ENCODE results near the gene H2AZ2.

Gene H2AZ2

DNA sequence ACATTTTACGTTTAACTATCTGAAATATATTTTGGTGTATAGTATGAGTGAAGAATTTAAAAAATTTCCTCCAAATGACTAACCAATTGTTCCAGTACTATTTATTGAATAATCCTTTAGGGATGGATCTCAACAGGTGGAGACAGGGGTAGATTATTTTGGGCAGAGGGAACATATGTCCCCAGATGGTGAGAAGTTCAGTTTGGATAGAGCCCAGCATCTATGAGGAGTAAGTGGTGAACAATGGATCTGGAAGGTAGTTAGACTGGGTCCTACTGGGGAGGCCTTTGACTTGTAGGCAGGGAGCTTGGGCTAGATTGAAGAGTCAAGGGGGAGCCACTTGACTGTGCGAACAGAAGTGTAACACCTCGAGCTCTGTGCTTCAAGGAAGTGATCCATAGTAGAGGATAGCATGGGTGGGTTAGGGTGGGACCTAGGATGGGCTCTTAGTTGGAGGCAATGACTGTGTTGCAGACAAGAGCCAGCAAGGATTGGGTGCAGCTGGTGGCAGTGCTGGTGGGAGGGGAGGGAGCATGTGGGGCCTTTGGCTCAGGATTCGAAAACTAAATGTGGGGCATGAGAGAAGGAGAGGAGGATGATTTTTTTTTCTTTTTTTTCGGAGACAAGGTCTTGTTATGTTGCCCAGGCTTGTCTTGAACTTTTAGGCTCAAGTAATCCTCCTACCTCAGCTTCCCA, 41.3 kb upstream of the H2AZ2 start:
- DNase-seq (ENCODE audit: low read depth) = no peak
- TF ChIP-seq, protein P1, sequence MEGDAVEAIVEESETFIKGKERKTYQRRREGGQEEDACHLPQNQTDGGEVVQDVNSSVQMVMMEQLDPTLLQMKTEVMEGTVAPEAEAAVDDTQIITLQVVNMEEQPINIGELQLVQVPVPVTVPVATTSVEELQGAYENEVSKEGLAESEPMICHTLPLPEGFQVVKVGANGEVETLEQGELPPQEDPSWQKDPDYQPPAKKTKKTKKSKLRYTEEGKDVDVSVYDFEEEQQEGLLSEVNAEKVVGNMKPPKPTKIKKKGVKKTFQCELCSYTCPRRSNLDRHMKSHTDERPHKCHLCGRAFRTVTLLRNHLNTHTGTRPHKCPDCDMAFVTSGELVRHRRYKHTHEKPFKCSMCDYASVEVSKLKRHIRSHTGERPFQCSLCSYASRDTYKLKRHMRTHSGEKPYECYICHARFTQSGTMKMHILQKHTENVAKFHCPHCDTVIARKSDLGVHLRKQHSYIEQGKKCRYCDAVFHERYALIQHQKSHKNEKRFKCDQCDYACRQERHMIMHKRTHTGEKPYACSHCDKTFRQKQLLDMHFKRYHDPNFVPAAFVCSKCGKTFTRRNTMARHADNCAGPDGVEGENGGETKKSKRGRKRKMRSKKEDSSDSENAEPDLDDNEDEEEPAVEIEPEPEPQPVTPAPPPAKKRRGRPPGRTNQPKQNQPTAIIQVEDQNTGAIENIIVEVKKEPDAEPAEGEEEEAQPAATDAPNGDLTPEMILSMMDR (IDR thresholded peaks at IDR 0.05; ENCODE audit: insufficient read depth, low read depth, low read length, missing control alignments) = no peak
- H3K4me3 ChIP-seq (ENCODE audit: low read length) = no peak overlapping the region

DNA sequence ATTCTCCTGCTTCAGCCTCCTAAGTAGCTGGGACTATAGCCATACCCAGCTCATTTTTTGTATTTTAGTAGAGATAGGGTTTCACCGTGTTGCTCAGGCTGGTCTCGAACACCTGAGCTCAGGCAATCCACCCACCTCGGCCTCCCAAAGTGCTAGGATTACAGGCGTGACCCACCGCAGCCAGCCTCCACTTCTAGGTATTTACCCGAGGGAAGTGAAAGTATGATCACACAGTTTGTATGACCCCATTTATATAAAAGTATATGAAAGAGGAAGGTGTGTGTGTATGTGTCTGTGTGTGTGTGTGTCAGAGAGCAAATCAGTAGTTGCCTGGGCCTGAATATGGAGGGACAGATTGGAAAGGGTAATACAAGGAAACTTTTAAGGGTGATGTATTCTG, 39.4 kb upstream of the H2AZ2 start:
- H3K4me3 ChIP-seq (ENCODE audit: low read length) = no peak overlapping the region
- DNase-seq (ENCODE audit: low read depth) = no peak
- TF ChIP-seq, protein P1 (IDR thresholded peaks at IDR 0.05; ENCODE audit: insufficient read depth, low read depth, low read length, missing control alignments) = no peak

DNA sequence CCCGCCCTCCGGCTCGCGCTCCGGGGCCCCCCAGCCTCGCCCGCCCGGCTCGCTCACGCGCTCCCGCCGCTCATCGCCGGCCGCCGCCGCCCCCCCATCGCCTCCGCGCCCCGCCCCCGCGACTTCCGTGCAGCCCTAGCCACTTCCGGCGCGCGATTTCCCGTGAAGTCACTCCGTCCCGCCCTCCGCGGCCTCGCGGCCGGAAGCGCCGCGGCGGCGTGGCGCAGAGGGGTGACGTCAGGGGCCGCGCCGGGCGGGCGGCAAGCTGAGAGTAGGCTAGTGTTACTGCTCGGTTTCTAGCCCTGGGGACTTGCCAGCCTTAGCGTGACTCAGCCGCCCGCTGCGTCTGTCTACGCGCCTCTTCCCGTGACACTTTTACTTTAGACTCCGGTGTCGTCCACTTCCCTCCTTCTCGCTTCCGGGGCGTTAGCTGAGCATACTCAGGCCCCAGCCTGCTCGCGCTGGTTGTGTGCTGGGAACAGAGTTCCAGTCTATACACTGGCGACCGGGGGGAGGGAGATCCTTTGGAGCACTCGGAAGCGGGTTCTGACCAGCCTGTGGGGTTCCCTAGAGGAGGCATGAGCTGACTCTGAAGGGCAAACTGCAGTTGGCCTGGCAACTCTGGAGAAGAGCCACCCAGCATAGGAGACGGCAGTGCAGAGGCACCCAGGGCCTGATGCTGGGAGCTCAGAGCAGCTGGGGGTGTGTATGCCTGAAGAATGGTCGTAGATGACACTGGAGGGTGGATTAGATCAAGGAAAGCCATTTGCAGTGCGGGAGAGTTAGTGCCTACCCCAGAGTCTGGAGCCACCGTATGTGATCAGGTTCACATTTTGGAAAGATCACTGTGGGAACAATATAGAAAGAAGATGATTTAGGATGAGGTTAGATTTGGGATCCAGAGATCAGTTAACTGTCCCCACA, 37.8 kb upstream of the H2AZ2 start, which contains the start of gene PURB:
Gene PURB, minus strand, starts transcription at position 137 of the 924 bp plus-strand sequence. CDS start 182 bp downstream, outside the sequence.
- peak; percentile 99 for DNase-seq (ENCODE audit: low read depth)
- H3K4me3 ChIP-seq (ENCODE audit: low read length) = peak within 1 kb of the TSS; percentile 90
- TF ChIP-seq, protein P1 (IDR thresholded peaks at IDR 0.05; ENCODE audit: insufficient read depth, low read depth, low read length, missing control alignments) = no peak

DNA sequence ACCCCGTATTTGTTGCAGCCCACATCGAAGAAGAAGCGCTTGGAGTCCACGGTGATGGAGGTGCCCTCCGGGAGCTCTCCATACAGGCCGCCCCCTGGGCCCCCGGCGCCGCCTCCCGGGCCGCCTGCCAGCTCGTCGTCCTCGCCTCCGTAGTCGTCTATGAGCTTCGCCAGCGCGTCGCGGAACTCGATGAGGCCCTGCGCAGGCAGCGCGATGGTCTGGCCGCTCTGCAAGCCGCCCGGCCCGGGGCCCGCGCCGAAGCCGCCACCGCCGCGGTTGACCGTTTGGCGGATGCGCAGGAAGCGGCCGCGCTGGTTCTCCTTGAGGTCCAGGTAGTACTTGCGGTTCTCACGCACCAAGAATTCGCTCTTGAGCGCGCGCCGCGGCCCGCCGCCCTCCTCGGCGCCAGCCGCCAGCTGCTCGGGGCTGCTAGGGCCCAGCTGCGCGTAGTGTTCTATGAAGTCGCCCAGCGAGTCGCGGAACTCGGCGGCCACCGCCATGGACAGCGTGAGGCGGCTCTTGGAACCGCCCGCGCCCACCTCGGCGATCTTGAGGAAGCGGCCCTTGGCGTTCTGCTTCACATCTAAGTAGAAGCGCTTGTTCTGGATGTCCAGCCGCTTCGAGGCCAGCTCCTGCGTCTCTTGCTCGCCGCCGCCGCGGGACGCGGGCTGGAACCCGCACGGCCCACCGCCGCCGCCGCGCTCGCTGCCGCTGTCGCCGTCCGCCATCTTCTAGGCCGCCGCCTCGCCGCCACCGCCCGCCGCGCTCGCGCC, 36.9 kb upstream of the H2AZ2 start:
- DNase-seq (ENCODE audit: low read depth) = peak; percentile 45
- H3K4me3 ChIP-seq (ENCODE audit: low read length) = peak overlapping the region; percentile 71
- TF ChIP-seq, protein P1 (IDR thresholded peaks at IDR 0.05; ENCODE audit: insufficient read depth, low read depth, low read length, missing control alignments) = no peak

DNA sequence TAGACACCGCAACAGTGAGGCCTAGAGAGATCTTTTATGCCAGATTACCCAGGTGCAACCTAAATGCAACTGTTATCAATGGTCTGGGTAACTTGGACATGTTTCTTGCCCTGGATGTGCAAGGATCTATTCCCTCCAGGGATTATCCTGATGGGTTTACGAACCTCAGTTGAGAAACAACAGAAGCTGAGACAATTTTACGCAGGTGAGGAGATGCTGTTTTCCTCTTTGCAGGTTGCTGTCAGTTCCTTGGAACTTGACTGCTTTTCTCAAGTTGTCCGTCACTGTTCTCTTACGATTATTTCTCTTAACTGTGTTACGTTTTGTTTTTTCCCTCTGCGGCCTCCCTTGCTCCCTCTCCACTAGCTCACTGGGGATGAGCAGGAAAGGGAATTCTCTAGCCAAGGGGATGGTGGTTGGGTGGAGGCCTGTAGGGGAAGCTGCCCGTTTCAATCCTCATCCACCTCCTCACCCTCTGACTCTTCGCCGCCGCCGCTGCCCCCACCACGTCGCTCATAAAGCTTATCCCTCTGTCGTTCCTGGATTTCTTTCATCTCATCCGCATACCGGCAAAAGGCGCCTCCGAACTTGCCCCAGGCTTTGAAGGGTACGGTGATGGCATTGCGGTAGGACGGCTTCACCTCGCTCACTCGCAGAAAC, 36.2 kb upstream of the H2AZ2 start:
- H3K4me3 ChIP-seq (ENCODE audit: low read length) = peak overlapping the region; percentile 71
- TF ChIP-seq, protein P1 (IDR thresholded peaks at IDR 0.05; ENCODE audit: insufficient read depth, low read depth, low read length, missing control alignments) = no peak
- no peak for DNase-seq (ENCODE audit: low read depth)

DNA sequence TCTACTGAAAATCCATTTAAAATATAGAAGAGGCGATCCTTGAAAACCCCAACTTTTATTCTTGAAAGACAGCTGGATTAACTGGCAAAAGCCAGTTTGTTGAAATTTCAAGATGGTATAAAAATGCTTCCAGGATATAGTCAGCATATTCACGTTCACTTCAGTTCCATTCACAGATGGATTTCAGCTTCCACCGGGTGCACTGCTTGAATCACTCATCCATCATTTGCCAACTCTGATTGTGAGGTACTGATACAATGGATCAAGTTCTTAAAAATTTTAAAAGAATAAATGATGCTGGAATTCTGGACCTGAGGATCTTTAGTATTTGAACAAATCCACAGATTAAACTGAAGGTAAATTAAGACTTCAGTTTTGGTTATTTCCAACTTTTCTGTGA, 35.0 kb upstream of the H2AZ2 start:
- peak overlapping the region; percentile 41 for H3K4me3 ChIP-seq (ENCODE audit: low read length)
- peak; percentile 20 for DNase-seq (ENCODE audit: low read depth)
- TF ChIP-seq, protein P1 (IDR thresholded peaks at IDR 0.05; ENCODE audit: insufficient read depth, low read depth, low read length, missing control alignments) = no peak

Measured in epithelial cell of esophagus (primary cell).